NCI-H774 (cell line): ENCODE data around the gene CNTN4.

ENCODE experiments used
- DNase-seq: peaks from one replicate; lab custom pipeline; 2025; lab: John Stamatoyannopoulos, UW

The CNTN4 gene

DNA sequence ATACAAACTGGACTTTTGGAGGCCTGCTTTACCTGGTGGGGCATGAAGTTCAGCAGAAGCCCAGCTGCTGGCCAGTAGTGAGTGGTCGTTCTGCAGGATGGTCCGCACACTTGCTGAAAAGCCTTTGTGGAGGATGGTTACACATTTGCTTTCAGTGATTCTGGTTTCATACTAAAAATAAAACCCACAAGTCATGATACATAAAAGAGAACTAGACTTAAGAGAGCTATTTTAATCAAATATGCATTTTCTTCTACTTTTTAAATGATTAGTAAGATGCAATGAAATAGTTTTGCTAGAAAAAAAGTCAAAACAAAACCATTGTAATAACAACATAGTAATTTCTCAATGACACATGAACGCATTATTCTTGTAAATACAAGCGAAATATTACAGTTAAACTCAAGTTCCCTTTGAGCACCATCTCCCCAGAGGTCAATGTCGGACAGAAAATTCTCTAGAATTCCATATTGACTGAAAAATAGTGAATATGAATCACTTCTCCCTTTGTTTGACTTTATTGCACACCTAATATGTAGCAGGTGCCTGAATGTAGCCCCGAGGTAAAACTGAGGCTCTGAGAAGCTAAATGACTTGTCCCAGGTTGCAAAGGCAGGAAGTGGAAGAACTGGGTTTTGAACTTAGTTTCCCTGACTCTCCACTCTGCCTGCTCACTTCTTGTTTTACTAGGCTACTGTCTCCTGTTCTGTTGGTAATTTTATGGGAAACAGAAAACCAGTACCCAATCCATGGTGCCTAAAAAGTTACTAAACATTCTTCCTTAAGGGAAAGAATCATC is 1003.2 kb downstream of the CNTN4 start:
- no peak for DNase-seq

DNA sequence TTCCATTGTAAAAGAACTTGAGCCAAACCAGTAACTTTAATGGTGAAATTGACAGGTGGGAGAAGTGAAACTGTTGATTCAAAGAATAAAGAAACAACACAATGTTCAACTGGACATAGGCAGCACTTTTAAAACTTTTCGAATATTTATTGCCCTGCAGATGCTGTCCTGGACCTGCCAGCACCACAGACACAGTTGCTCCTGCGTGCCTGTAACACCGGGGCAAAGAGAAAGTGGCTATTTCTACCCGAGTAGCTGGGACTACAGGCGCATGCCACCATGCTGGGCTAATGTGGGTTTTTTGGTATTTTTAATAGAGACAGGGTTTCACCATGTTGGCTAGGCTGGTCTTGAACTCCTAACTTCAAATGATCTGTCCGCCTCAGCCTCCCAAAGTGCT is 1004.1 kb downstream of the CNTN4 start:
- no peak for DNase-seq

- DNase-seq = no peak
Measured at GRCh38 chr3:3105246-3105645, 1006.6 kb downstream of the CNTN4 start.

GRCh38 chr3:3105815-3106214 is 1007.1 kb downstream of the CNTN4 start:
- no peak for DNase-seq

- no peak for DNase-seq
Measured at GRCh38 chr3:3107181-3107580, 1008.5 kb downstream of the CNTN4 start.
